HEK293 (cell line): ENCODE measurements around the gene GNS.

Experiments used
- CTCF ChIA-PET: fragments of 350-600 bp; formaldehyde crosslinking; extraction: SDS; loops from one replicate; lab custom pipeline; 2021; ENCODE audit warnings: antibody characterized with exemption; lab: Yijun Ruan, JAX
- POLR2A ChIA-PET: fragments of 300-600 bp; formaldehyde crosslinking; extraction: SDS; loops from one replicate; lab custom pipeline; 2020; ENCODE audit warnings: antibody characterized with exemption, inconsistent platforms; lab: Yijun Ruan, JAX
- H3K27ac ChIP-seq: fragments of 200-500 bp; sonication (Bioruptor generic); 2 replicates; pipeline ENCODE4 v1.5.1; 2014; ENCODE audit warnings: low read depth, low read length, control low read depth, inconsistent platforms; ENCODE audit errors: extremely low read depth
- H3K36me3 ChIP-seq, 2 experiments: fragments of 200-500 bp in 1 of 2; sonication (Bioruptor generic) in 1 of 2; 1 replicate in 1 of 2; 2 replicates in 1 of 2; pipeline ENCODE4 v1.5.1; 2014 to 2017; ENCODE audit warnings: inconsistent platforms in 2 of 2, low read length in 2 of 2; ENCODE audit not compliant: control insufficient read depth in 2 of 2, insufficient read depth in 1 of 2
- H3K4me1 ChIP-seq: fragments of 200-500 bp; sonication (Bioruptor generic); 2 replicates; pipeline ENCODE4 v1.5.1; 2014; ENCODE audit warnings: mild to moderate bottlenecking, low read length, inconsistent platforms; ENCODE audit not compliant: control insufficient read depth, insufficient read depth
- H3K4me3 ChIP-seq: 2 replicates; pipeline ENCODE4 v1.5.1; 2011; ENCODE audit warnings: low read depth, mild to moderate bottlenecking, control low read depth, low read length, moderate library complexity
- H3K9me3 ChIP-seq: fragments of 200-500 bp; sonication (Bioruptor generic); 2 replicates; pipeline ENCODE4 v1.5.1; 2014; ENCODE audit warnings: low read depth, low read length, inconsistent platforms; ENCODE audit not compliant: control insufficient read depth, insufficient read depth
- KLF7 ChIP-seq: fragments of 450-650 bp; formaldehyde crosslinking; IDR thresholded peaks from 2 replicates; pipeline ENCODE4 v1.5.1; 2016; ENCODE audit warnings: missing biosample characterization, missing genetic modification characterization, borderline replicate concordance
- KLF8 ChIP-seq: fragments of 450-650 bp; formaldehyde crosslinking; IDR thresholded peaks from 2 replicates; pipeline ENCODE4 v1.5.1; 2016; ENCODE audit warnings: missing biosample characterization, missing genetic modification characterization
- PRDM10 ChIP-seq: fragments of 450-650 bp; formaldehyde crosslinking; IDR thresholded peaks from 2 replicates; pipeline ENCODE4 v1.5.1; 2016; ENCODE audit warnings: missing biosample characterization, missing genetic modification characterization
- SALL2 ChIP-seq: fragments of 450-650 bp; formaldehyde crosslinking; IDR thresholded peaks from 2 replicates; pipeline ENCODE4 v1.5.0; 2017; ENCODE audit warnings: missing biosample characterization, mild to moderate bottlenecking, missing genetic modification characterization, borderline replicate concordance
- SETDB1 ChIP-seq: IDR thresholded peaks from one replicate; pipeline ENCODE4 v1.6.1; 2017; ENCODE audit warnings: mild to moderate bottlenecking, low read length, moderate library complexity, mixed read lengths; ENCODE audit not compliant: insufficient read length
- TRIM28 ChIP-seq: IDR thresholded peaks from 2 replicates; pipeline ENCODE4 v1.6.1; 2011; ENCODE audit warnings: low read length, control low read depth, borderline replicate concordance
- ZBTB44 ChIP-seq: fragments of 450-650 bp; IDR thresholded peaks from 2 replicates; pipeline ENCODE4 v1.5.1; 2018; ENCODE audit warnings: missing biosample characterization, mild to moderate bottlenecking, missing genetic modification characterization
- ZBTB8A ChIP-seq: fragments of 450-650 bp; formaldehyde crosslinking; IDR thresholded peaks from 2 replicates; pipeline ENCODE4 v1.5.1; 2016; ENCODE audit warnings: missing biosample characterization, missing genetic modification characterization
- ZFP69B ChIP-seq: fragments of 450-650 bp; formaldehyde crosslinking; IDR thresholded peaks from 2 replicates; pipeline ENCODE4 v1.5.1; 2016; ENCODE audit warnings: missing biosample characterization, missing genetic modification characterization
- ZNF114 ChIP-seq: fragments of 450-650 bp; formaldehyde crosslinking; IDR thresholded peaks from 2 replicates; pipeline ENCODE4 v1.5.0; 2017; ENCODE audit warnings: missing biosample characterization, missing genetic modification characterization
- ZNF132 ChIP-seq: fragments of 450-650 bp; formaldehyde crosslinking; IDR thresholded peaks from 2 replicates; pipeline ENCODE4 v1.5.1; 2017; ENCODE audit warnings: missing biosample characterization, missing genetic modification characterization, borderline replicate concordance
- ZNF148 ChIP-seq: fragments of 450-650 bp; formaldehyde crosslinking; IDR thresholded peaks from 2 replicates; pipeline ENCODE4 v1.5.0; 2017; ENCODE audit warnings: missing biosample characterization, missing genetic modification characterization, borderline replicate concordance
- ZNF16 ChIP-seq: fragments of 450-650 bp; formaldehyde crosslinking; IDR thresholded peaks from 2 replicates; pipeline ENCODE4 v1.5.1; 2016; ENCODE audit warnings: low read depth, missing biosample characterization, missing genetic modification characterization
- ZNF391 ChIP-seq: fragments of 450-650 bp; formaldehyde crosslinking; IDR thresholded peaks from 2 replicates; pipeline ENCODE4 v1.5.1; 2016; ENCODE audit warnings: low read depth, missing biosample characterization, missing genetic modification characterization, borderline replicate concordance
- ZNF394 ChIP-seq: fragments of 450-650 bp; formaldehyde crosslinking; IDR thresholded peaks from 2 replicates; pipeline ENCODE4 v1.5.1; 2016; ENCODE audit warnings: missing biosample characterization, missing genetic modification characterization, mild to moderate bottlenecking, moderate library complexity, borderline replicate concordance
- ZNF513 ChIP-seq: fragments of 450-650 bp; IDR thresholded peaks from 2 replicates; pipeline ENCODE4 v1.5.1; 2018; ENCODE audit warnings: missing biosample characterization, missing genetic modification characterization
- ZNF521 ChIP-seq: fragments of 450-650 bp; formaldehyde crosslinking; IDR thresholded peaks from 2 replicates; pipeline ENCODE4 v1.5.1; 2017; ENCODE audit warnings: missing biosample characterization, mild to moderate bottlenecking, missing genetic modification characterization
- ZNF555 ChIP-seq: fragments of 450-650 bp; formaldehyde crosslinking; conservative IDR thresholded peaks from 2 replicates; pipeline ENCODE4 v1.5.1; 2017; ENCODE audit warnings: missing biosample characterization, mild to moderate bottlenecking, missing genetic modification characterization, inconsistent platforms
- ZNF843 ChIP-seq: fragments of 450-650 bp; formaldehyde crosslinking; IDR thresholded peaks from 2 replicates; pipeline ENCODE4 v1.5.1; 2016; ENCODE audit warnings: missing biosample characterization, missing genetic modification characterization
- ZXDB ChIP-seq: fragments of 450-650 bp; formaldehyde crosslinking; IDR thresholded peaks from 2 replicates; pipeline ENCODE4 v1.5.1; 2016; ENCODE audit warnings: missing biosample characterization, missing genetic modification characterization
- TF ChIP-seq, protein P1 (sequence below): fragments of 450-650 bp; formaldehyde crosslinking; conservative IDR thresholded peaks from 2 replicates; pipeline ENCODE4 v1.5.1; 2016; ENCODE audit warnings: low read depth, missing biosample characterization, missing genetic modification characterization
- TF ChIP-seq, protein P2 (sequence below): fragments of 450-650 bp; formaldehyde crosslinking; IDR thresholded peaks from 2 replicates; pipeline ENCODE4 v1.5.1; 2017; ENCODE audit warnings: missing biosample characterization, missing genetic modification characterization

Gene GNS

DNA sequence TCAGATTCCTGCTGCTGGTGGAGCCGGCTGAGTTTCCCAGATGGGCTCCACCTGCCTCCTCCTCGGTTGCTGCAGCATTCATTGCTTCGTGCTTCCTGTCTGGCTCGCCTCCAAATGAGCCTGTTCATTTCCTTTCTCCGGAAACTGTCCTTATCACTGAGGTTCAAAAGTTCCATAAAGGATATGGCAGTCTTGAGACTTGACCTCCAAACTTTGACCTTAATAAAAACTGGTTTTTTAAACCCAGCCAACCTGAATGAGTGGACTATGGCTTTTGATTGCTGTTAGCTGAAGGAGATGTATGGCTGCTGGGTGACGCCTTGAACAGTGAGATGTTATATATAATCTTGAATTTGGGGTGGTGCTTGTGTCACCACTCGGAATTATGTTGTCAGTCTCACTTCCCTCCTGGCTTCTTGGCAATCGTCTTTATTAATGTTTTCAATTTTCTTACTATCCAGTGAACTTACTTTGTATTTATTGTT is 86.2 kb downstream of the GNS start (continued):
- no peak for TF ChIP-seq ZNF16 (tag by site-specific recombination)
- no peak for TF ChIP-seq ZNF391 (tag by site-specific recombination)
- TF ChIP-seq TRIM28: peak; percentile 33; the same call in 1 of the 2 replicates
- no peak for TF ChIP-seq ZNF521
- TF ChIP-seq ZNF148 (tag by site-specific recombination): no peak
- TF ChIP-seq, protein P1, sequence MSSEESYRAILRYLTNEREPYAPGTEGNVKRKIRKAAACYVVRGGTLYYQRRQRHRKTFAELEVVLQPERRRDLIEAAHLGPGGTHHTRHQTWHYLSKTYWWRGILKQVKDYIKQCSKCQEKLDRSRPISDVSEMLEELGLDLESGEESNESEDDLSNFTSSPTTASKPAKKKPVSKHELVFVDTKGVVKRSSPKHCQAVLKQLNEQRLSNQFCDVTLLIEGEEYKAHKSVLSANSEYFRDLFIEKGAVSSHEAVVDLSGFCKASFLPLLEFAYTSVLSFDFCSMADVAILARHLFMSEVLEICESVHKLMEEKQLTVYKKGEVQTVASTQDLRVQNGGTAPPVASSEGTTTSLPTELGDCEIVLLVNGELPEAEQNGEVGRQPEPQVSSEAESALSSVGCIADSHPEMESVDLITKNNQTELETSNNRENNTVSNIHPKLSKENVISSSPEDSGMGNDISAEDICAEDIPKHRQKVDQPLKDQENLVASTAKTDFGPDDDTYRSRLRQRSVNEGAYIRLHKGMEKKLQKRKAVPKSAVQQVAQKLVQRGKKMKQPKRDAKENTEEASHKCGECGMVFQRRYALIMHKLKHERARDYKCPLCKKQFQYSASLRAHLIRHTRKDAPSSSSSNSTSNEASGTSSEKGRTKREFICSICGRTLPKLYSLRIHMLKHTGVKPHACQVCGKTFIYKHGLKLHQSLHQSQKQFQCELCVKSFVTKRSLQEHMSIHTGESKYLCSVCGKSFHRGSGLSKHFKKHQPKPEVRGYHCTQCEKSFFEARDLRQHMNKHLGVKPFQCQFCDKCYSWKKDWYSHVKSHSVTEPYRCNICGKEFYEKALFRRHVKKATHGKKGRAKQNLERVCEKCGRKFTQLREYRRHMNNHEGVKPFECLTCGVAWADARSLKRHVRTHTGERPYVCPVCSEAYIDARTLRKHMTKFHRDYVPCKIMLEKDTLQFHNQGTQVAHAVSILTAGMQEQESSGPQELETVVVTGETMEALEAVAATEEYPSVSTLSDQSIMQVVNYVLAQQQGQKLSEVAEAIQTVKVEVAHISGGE: peak; percentile 52
- no peak for TF ChIP-seq ZXDB (tag by site-specific recombination)
- peak; percentile 52; the same call in 1 of the 2 replicates for TF ChIP-seq ZFP69B (tag by site-specific recombination)
- peak; percentile 59 for TF ChIP-seq PRDM10 (tag by site-specific recombination)
- peak; percentile 33; the same call in 1 of the 2 replicates for TF ChIP-seq ZBTB44
- 0 out of 2 replicates have a peak, but pooled peaks have one; percentile 10 for TF ChIP-seq ZNF843 (tag by site-specific recombination)

GRCh38 chr12:64671681-64672080 is 87.5 kb downstream of the GNS start:
- no peak overlapping the region for H3K4me3 ChIP-seq
- POLR2A ChIA-PET: no interaction called here
- CTCF ChIA-PET: no interaction called here
- TF ChIP-seq ZNF555 (tag by site-specific recombination) (no peak), SALL2 (tag by site-specific recombination) (no peak), ZNF513 (tag by site-specific recombination) (no peak), ZNF114 (tag by site-specific recombination) (no peak), SETDB1 (no peak), ZBTB8A (peak; percentile 31; the same call in 1 of the 2 replicates), ZNF132 (no peak), ZNF394 (tag by site-specific recombination) (no peak), KLF8 (no peak), KLF7 (tag by site-specific recombination) (no peak)
- TF ChIP-seq, protein P2, sequence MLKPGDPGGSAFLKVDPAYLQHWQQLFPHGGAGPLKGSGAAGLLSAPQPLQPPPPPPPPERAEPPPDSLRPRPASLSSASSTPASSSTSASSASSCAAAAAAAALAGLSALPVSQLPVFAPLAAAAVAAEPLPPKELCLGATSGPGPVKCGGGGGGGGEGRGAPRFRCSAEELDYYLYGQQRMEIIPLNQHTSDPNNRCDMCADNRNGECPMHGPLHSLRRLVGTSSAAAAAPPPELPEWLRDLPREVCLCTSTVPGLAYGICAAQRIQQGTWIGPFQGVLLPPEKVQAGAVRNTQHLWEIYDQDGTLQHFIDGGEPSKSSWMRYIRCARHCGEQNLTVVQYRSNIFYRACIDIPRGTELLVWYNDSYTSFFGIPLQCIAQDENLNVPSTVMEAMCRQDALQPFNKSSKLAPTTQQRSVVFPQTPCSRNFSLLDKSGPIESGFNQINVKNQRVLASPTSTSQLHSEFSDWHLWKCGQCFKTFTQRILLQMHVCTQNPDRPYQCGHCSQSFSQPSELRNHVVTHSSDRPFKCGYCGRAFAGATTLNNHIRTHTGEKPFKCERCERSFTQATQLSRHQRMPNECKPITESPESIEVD (tag by site-specific recombination): peak; percentile 32

More at GRCh38 chr12:64671681-64672080, 87.5 kb downstream of the GNS start:
- no peaks in the 10 kb centered on the region for H3K36me3 ChIP-seq
- peak overlapping the region; percentile 14; the same call in 1 of the 2 replicates for H3K27ac ChIP-seq
- H3K4me1 ChIP-seq: peaks cover 49% of the 10 kb centered on the region
- H3K9me3 ChIP-seq: no peaks in the 10 kb centered on the region
